WTC11 (cell line): ENCODE results near the gene SPEN. TPM values are rescaled to one million over a fixed set of nuclear protein-coding genes. Genes with fewer than 3 reads are reported as not detected.

Experiments
- ATAC-seq: fragments of 200-7000 bp; cut with Tn5 transposase; 2 replicates; pipeline ENCODE4 v1.10.0; 2021; ENCODE audit warnings: mild to moderate bottlenecking, moderate library complexity
- CTCF ChIA-PET: fragments of 300-600 bp; sonication (Branson Sonifier 250); formaldehyde crosslinking; loops from one replicate; lab custom pipeline; 2021; ENCODE audit warnings: antibody characterized with exemption; lab: Charles Lee
- POLR2A ChIA-PET: fragments of 350-600 bp; sonication (Branson Sonifier 250); formaldehyde crosslinking; loops from one replicate; lab custom pipeline; 2021; ENCODE audit warnings: antibody characterized with exemption; lab: Charles Lee
- DNase-seq: peaks from one replicate; pipeline ENCODE4 v3.0.0; 2021; ENCODE audit warnings: low spot score
- H3K27ac Mint-ChIP-seq: 2 replicates; pipeline ENCODE4 v1.8.0; 2021; ENCODE audit warnings: mixed read lengths
- H3K27me3 Mint-ChIP-seq: 2 replicates; pipeline ENCODE4 v1.8.0; 2021; ENCODE audit warnings: low read depth, mild to moderate bottlenecking, moderate library complexity, mixed read lengths
- H3K36me3 Mint-ChIP-seq: 2 replicates; pipeline ENCODE4 v1.8.0; 2021; ENCODE audit warnings: mixed read lengths
- H3K4me1 Mint-ChIP-seq: 2 replicates; pipeline ENCODE4 v1.8.0; 2022; ENCODE audit warnings: mixed read lengths
- H3K4me3 Mint-ChIP-seq: 2 replicates; pipeline ENCODE4 v1.8.0; 2021; ENCODE audit warnings: mild to moderate bottlenecking, moderate library complexity, mixed read lengths
- H3K9me3 Mint-ChIP-seq: 2 replicates; pipeline ENCODE4 v1.8.0; 2021; ENCODE audit warnings: mixed read lengths
- CBFB ChIP-seq: sonication (generic); formaldehyde crosslinking; IDR thresholded peaks from 2 replicates; pipeline ENCODE4 v1.8.1; 2022; ENCODE audit warnings: mild to moderate bottlenecking, low read depth, missing genetic modification reagents
- FOXP4 ChIP-seq: sonication (generic); formaldehyde crosslinking; IDR thresholded peaks from 2 replicates; pipeline ENCODE4 v1.8.0; 2022; ENCODE audit warnings: mild to moderate bottlenecking, missing genetic modification reagents
- GABPB1 ChIP-seq: sonication (generic); formaldehyde crosslinking; IDR thresholded peaks from 2 replicates; pipeline ENCODE4 v1.8.1; 2023; ENCODE audit warnings: mild to moderate bottlenecking, missing genetic modification reagents
- HMGA2 ChIP-seq: fragments of 250-450 bp; sonication (Bioruptor Pico); IDR thresholded peaks from 2 replicates; pipeline ENCODE4 v1.4.0; 2021; ENCODE audit warnings: mild to moderate bottlenecking, moderate library complexity
- JUN ChIP-seq: sonication (generic); formaldehyde crosslinking; IDR thresholded peaks from 2 replicates; pipeline ENCODE4 v1.8.0; 2023; ENCODE audit warnings: mild to moderate bottlenecking, missing genetic modification reagents
- NFE2L1 ChIP-seq: sonication (generic); formaldehyde crosslinking; IDR thresholded peaks from 2 replicates; pipeline ENCODE4 v1.8.1; 2023; ENCODE audit warnings: missing genetic modification reagents
- NR3C1 ChIP-seq: sonication (generic); formaldehyde crosslinking; conservative IDR thresholded peaks from 2 replicates; pipeline ENCODE4 v1.8.1; 2023; ENCODE audit warnings: low read depth, mild to moderate bottlenecking, missing genetic modification reagents
- TP53 ChIP-seq: sonication (generic); formaldehyde crosslinking; IDR thresholded peaks from 2 replicates; pipeline ENCODE4 v1.8.1; 2023; ENCODE audit warnings: mild to moderate bottlenecking, missing genetic modification reagents
- ZNF317 ChIP-seq: sonication (generic); formaldehyde crosslinking; IDR thresholded peaks from 2 replicates; pipeline ENCODE4 v1.8.1; 2023; ENCODE audit warnings: low read depth, mild to moderate bottlenecking, moderate library complexity, missing genetic modification reagents, borderline replicate concordance
- total RNA-seq: library from RNA; stranded (reverse); gene quantifications from 3 replicates; pipeline ENCODE4 v1.2.3, GENCODE V29; 2021
- TF ChIP-seq, protein P1 (sequence below): sonication (generic); formaldehyde crosslinking; IDR thresholded peaks from 2 replicates; pipeline ENCODE4 v1.8.1; 2023; ENCODE audit warnings: mild to moderate bottlenecking, missing genetic modification reagents
- TF ChIP-seq, protein P2 (sequence below): sonication (generic); formaldehyde crosslinking; IDR thresholded peaks from 2 replicates; pipeline ENCODE4 v1.8.1; 2023; ENCODE audit warnings: mild to moderate bottlenecking, missing genetic modification reagents
- TF ChIP-seq, protein P3 (sequence below): sonication (generic); formaldehyde crosslinking; IDR thresholded peaks from 2 replicates; pipeline ENCODE4 v1.8.0; 2023; ENCODE audit warnings: mild to moderate bottlenecking, missing genetic modification reagents

Gene SPEN
- total RNA-seq, 1 experiment from 2014 or later, result 48.8 TPM

DNA sequence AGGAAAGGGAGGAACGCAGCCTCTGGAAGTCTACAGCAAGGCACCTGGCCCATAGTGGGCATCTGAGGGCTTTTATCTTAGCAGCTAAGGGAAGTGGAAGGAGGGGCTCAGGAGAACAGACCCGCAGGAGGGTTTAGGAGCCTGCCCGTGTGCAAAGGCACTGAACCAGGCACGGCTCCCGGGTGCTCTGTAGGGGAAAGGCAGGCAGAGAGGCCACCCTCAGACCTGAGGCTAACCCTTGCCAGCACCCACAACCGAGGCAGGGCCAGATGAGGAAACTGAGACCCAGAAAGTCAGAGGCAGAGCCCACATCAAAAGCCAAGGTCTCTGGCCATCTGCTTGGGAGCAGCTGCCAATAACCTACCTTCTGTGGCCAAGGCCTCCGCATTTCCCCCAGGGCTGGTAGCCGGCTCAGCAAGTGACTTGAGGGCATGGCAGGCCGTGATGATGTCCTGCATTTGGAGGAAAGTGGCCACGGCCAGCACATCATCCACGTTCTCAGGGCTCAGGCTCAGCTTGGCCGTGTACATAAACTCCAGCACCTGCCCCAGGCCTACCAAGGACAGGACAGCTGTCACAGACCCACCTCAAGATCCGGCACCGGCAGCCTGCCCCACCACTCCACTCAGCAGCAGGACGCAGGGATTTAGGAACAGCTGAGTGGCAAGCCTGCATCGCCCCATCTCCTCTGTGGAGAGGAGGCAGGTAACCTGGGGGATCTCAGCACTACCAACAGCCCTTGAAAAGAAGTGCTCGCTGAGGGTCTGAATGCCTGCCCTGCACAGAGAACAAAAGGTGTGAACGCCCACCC, 99.3 kb downstream of the SPEN start:
- Mint-ChIP-seq H3K4me1 (peaks cover 38% of the 10 kb centered on the region), H3K36me3 (peaks cover 6% of the 10 kb centered on the region), H3K27me3 (no peaks in the 10 kb centered on the region), H3K4me3 (no peak overlapping the region), H3K9me3 (no peaks in the 10 kb centered on the region), H3K27ac (no peak overlapping the region)
- ChIA-PET CTCF (interaction anchor here (1.6 kb wide), 1 partner anchor 155 kb away, joined by 3 read pairs; no protein-coding TSS in a partner anchor), POLR2A (no interaction called here)
- TF ChIP-seq, protein P1, sequence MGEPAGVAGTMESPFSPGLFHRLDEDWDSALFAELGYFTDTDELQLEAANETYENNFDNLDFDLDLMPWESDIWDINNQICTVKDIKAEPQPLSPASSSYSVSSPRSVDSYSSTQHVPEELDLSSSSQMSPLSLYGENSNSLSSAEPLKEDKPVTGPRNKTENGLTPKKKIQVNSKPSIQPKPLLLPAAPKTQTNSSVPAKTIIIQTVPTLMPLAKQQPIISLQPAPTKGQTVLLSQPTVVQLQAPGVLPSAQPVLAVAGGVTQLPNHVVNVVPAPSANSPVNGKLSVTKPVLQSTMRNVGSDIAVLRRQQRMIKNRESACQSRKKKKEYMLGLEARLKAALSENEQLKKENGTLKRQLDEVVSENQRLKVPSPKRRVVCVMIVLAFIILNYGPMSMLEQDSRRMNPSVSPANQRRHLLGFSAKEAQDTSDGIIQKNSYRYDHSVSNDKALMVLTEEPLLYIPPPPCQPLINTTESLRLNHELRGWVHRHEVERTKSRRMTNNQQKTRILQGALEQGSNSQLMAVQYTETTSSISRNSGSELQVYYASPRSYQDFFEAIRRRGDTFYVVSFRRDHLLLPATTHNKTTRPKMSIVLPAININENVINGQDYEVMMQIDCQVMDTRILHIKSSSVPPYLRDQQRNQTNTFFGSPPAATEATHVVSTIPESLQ (CRISPR knock-in tag), result no peak
- TF ChIP-seq TP53 (CRISPR knock-in tag) (no peak), FOXP4 (no peak), GABPB1 (CRISPR knock-in tag) (no peak), JUN (CRISPR knock-in tag) (no peak), CBFB (no peak), HMGA2 (CRISPR knock-in tag) (no peak)
- TF ChIP-seq, protein P2, sequence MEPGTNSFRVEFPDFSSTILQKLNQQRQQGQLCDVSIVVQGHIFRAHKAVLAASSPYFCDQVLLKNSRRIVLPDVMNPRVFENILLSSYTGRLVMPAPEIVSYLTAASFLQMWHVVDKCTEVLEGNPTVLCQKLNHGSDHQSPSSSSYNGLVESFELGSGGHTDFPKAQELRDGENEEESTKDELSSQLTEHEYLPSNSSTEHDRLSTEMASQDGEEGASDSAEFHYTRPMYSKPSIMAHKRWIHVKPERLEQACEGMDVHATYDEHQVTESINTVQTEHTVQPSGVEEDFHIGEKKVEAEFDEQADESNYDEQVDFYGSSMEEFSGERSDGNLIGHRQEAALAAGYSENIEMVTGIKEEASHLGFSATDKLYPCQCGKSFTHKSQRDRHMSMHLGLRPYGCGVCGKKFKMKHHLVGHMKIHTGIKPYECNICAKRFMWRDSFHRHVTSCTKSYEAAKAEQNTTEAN (CRISPR knock-in tag), result no peak
- DNase-seq (no peak), ATAC-seq (no peak)

DNA sequence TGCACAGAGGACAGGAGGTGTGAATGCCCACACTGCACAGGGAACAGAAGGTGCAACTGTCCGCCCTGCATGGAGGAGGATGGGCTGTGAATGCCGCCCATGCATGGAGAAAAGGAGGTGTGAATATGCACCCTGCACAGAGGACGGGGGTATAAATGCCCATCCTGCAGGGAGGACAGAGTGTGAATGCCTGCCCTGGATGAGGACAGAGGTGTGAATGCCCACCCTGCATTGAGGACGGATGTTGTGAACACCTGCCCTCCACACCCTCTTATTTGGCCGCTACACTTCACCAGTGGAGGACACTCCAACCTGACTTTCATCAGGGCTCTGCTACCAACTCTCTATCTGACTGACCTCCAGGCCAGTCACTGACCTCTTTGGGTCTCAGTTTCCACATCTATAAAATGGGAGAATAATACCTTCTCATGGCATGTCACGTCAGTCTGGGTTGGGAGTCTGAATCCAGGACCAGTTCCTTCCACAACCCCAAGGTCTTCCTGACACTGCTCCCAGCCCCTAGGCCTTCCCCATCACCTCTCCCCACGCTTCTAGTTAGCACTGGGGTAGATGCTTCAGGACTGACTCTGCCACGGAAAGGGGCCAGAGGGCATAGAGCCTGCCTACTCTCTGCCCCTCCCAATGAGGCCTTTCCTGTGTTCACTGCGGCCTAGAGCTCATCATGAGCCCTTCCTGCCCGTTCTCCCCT, 100.0 kb downstream of the SPEN start:
- peaks cover 45% of the 10 kb centered on the region for H3K4me1 Mint-ChIP-seq
- H3K36me3 Mint-ChIP-seq, result peaks cover 6% of the 10 kb centered on the region
- H3K27me3 Mint-ChIP-seq, result no peaks in the 10 kb centered on the region
- TF ChIP-seq NR3C1 (CRISPR knock-in tag) (no peak), NFE2L1 (CRISPR knock-in tag) (no peak), ZNF317 (CRISPR knock-in tag) (no peak)
- TF ChIP-seq, protein P3, sequence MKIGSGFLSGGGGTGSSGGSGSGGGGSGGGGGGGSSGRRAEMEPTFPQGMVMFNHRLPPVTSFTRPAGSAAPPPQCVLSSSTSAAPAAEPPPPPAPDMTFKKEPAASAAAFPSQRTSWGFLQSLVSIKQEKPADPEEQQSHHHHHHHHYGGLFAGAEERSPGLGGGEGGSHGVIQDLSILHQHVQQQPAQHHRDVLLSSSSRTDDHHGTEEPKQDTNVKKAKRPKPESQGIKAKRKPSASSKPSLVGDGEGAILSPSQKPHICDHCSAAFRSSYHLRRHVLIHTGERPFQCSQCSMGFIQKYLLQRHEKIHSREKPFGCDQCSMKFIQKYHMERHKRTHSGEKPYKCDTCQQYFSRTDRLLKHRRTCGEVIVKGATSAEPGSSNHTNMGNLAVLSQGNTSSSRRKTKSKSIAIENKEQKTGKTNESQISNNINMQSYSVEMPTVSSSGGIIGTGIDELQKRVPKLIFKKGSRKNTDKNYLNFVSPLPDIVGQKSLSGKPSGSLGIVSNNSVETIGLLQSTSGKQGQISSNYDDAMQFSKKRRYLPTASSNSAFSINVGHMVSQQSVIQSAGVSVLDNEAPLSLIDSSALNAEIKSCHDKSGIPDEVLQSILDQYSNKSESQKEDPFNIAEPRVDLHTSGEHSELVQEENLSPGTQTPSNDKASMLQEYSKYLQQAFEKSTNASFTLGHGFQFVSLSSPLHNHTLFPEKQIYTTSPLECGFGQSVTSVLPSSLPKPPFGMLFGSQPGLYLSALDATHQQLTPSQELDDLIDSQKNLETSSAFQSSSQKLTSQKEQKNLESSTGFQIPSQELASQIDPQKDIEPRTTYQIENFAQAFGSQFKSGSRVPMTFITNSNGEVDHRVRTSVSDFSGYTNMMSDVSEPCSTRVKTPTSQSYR (CRISPR knock-in tag), result no peak
- POLR2A ChIA-PET, result no interaction called here
- H3K27ac Mint-ChIP-seq, result peak overlapping the region; percentile 60
- H3K9me3 Mint-ChIP-seq, result no peaks in the 10 kb centered on the region
- CTCF ChIA-PET, result interaction anchor here (0.7 to 3.3 kb wide), 10 partner anchors 10 to 156 kb away, joined by 3 to 26 read pairs (median 3); partner anchors contain the start of gene ZBTB17
- no peak overlapping the region for H3K4me3 Mint-ChIP-seq
- ATAC-seq (no peak), DNase-seq (no peak)
